MM.1S (cell line): ENCODE data around the gene OCRL.

Experiments used
- CTCF ChIP-seq: fragments of 300-600 bp; sonication (generic); IDR thresholded peaks from 2 replicates; pipeline ENCODE4 v1.5.1; 2016; ENCODE audit warnings: antibody characterized with exemption, low read length, mixed read lengths
- EZH2 ChIP-seq: fragments of 300-600 bp; sonication (generic); optimal IDR thresholded peaks from 2 replicates; pipeline ENCODE3; 2017; ENCODE audit warnings: low read depth, mild to moderate bottlenecking, antibody characterized with exemption, low read length, mixed read lengths
- EZH2phosphoT487 ChIP-seq: fragments of 300-600 bp; sonication (generic); IDR thresholded peaks from 2 replicates; pipeline ENCODE4 v1.6.1; 2018; ENCODE audit warnings: antibody characterized with exemption, low read length

DNA sequence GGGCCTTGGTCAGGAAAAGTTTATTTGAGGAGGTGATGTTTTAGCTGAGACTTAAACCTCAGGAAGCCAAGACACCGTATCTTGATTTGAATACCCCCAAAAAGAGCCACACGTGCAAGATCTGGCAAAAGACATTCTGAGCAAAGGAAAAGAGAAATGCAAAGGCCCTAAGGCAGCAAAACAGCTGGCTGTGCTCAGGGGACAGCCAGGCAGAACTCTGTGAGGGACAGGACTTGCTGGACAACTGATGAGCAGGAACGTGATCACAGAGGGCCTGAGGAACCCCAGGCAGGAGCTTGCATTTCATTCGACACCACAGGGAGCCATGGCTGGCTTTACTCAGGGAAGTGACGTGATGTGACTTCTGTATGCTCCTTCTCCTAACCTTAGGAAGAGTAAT, 56.0 kb downstream of the OCRL start:
- no peak for TF ChIP-seq CTCF
- no peak for TF ChIP-seq EZH2
- no peak for TF ChIP-seq EZH2phosphoT487
